ENCODE data around the gene RALA.

- TF ChIP-seq MAX (IDR thresholded peaks at IDR 0.05; ENCODE audit: low read depth, low read length) (no peak), CTCF (IDR thresholded peaks at IDR 0.05; ENCODE audit: low read depth, low read length) (no peak)
These were observed 86.5 kb downstream of the RALA start for GRCh38 chr7:39709768-39710311.

Data from NB4 (cell line).